D721Med (cell line): ENCODE data around the gene ARHGAP21.
"Not testable (repeated sequence)": the region's sequence is repeated elsewhere in the genome, so short reads cannot be mapped to it uniquely, and the experiment has no call there.

Source experiments
- DNase-seq: peaks from one replicate; pipeline ENCODE4 v3.0.0; 2011; ENCODE audit warnings: low spot score; ENCODE audit not compliant: insufficient read length
- FAIRE-seq: peaks from 2 replicates; lab custom pipeline; 2011; peaks lifted over from hg19 to GRCh38; lab: Jason Lieb, UNC
- TF ChIP-seq, protein P1 (sequence below): IDR thresholded peaks from 2 replicates; pipeline ENCODE4 v1.5.1; 2012; ENCODE audit warnings: mild to moderate bottlenecking, control low read depth; ENCODE audit not compliant: insufficient read depth; ENCODE audit errors: missing control alignments

ARHGAP21 gene

DNA sequence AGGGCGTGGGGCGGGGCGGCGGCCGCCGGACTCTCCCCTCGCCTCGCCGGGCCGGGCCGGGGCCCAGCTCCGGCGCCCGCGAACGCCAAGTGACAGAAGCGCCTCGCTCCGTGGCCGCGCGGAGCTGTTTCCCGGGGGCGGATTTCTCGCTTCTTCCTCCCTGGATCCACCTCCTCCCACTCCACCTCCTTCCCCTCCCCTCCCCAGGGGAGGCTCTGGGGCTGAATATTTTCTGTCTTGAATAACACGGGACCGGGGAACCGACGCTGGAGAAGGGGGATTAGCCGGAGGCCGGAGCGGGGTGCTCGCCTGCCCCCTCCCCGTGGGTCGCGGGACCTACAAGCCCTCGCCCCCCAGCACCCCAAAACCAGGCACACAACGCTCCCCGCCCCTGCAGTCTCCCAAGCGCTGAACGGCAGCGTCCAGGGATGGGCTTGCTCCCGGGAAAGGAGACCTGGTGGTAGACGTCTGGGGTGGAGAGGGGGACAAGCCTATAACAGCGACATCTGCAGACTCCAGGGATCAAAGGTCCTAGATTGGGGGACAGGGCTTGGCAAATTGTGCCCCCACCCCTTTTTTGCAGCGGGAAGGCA is at the start of gene ARHGAP21:
TSS of gene ARHGAP21 (minus strand) at position 100 of the 593 bp plus-strand sequence. CDS start 1,988 bp downstream, outside the sequence.
- no peak for FAIRE-seq
- DNase-seq, result no peak

DNA sequence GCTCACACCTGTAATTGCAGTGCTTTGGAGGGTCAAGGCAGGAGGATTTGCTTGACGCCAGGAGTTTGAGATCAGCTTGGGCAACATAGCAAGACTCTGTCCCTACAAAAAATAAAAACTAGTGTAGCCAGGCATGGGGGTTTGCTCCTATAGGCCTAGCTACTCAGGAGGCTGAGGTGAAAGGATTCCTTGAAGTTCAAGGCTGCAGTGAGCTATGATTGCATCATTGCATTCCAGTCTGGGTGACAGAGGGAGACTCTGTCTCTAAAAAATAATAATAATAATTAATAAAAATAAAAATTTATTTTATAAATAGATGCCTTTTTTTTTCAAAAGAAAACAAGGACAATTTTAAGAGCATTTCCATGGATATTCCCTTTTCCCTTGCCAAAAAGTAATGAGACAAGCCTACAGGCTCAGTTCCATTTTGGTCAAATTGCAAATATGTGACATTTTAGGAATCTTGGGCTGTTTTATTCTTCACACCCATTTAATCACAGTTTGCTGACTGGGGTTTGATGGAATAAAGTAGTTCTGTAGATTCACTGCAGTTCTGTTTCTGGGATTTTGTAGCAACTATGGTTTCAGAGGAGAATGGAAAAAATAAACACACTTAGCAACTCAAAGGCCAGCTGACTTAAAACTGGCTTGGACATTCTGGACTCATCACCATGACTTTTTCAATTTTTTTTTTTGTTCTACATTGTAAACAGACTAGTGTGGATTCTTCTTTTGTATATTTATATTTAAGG is 48.4 kb upstream of the ARHGAP21 start:
- FAIRE-seq (no peak), DNase-seq (no peak)
- TF ChIP-seq, protein P1, sequence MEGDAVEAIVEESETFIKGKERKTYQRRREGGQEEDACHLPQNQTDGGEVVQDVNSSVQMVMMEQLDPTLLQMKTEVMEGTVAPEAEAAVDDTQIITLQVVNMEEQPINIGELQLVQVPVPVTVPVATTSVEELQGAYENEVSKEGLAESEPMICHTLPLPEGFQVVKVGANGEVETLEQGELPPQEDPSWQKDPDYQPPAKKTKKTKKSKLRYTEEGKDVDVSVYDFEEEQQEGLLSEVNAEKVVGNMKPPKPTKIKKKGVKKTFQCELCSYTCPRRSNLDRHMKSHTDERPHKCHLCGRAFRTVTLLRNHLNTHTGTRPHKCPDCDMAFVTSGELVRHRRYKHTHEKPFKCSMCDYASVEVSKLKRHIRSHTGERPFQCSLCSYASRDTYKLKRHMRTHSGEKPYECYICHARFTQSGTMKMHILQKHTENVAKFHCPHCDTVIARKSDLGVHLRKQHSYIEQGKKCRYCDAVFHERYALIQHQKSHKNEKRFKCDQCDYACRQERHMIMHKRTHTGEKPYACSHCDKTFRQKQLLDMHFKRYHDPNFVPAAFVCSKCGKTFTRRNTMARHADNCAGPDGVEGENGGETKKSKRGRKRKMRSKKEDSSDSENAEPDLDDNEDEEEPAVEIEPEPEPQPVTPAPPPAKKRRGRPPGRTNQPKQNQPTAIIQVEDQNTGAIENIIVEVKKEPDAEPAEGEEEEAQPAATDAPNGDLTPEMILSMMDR, result no peak

More for the DNA sequence above, at the start of gene ARHGAP21:
- TF ChIP-seq, protein P1, result no peak

DNA sequence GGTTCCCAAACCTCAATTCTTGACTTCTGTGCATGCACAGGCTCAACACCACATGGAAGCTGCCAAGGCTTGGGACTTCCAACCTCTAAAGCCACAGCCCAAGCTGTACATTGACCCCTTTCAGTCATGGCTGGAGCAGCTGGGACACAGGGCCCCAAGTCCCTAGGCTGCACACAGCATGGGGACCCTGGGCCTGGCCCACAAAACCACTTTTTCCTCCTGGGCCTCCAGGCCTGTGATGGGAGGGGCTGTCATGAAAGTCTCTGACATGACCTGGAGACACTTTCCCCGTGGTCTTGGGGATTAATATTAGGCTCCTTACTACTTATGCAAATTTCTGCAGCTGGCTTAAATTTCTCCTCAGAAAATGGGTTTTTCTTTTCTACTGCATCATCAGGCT is 41.3 kb upstream of the ARHGAP21 start:
- not testable (repeated sequence) for DNase-seq, FAIRE-seq

DNA sequence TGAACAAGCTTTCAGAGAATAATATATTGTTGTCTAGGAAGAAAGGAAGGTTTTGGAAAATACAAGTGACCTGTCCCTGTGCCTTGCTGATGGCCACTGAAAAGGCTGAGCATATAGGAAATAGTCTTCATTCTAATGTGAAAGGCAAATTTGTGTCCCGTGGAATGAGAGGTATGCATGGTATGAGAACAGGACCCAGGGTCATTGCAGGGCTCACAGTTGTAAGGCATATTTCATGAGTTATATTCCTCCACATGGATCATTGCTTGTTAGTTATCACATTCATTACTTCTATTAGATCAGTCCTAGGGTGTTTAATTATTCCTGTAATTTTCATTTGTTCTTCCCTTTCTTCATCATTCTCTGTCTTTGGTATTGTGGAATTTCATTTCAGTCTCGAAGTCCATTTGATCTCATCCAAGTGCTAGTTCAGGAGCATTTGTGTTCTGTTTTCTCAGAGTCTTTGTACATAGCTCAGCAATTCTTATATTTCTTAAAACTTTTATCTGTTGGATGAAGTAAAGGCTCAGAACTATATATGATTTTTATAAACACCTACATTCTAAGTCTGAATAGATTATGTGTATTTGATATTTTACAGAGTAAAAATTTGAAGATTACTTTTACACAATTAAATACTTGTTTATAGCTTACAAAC is 39.4 kb upstream of the ARHGAP21 start:
- TF ChIP-seq, protein P1, result no peak
- DNase-seq (no peak), FAIRE-seq (no peak)

DNA sequence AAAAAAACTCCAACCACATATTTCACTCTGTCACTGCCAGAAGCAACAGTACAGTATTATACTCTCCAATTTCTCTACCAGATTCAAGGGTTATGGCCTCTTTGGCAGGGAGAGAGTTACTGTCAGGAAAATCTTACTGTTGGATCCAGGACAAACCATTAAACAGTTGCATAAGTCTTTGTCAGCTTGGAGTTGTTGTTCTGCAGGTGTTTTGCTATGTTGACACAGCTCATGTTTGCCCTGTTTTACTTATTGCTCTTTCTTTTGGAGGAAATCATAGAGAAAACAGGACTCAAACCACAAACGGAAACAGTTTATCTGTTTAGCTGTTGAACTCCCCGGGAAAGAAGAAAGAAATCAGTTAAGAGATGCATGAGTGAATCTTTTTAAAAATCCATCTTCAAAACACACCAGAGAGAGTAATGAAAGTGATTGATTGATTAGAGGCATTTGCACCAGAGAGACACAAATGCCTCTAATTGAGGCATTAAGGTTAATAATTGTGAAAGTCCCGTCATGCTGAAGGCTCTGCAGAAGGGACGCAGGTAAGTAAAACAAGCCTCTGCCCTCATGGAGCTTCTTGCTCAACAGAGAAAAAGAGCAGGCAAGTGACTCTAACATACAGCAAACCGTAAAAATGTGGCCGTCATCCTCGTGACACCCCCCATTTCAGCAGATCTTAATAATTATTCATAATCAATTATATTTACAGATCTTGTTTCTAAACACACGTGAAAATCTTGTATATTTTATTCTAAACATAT is 38.7 kb upstream of the ARHGAP21 start:
- TF ChIP-seq, protein P1, result no peak
- FAIRE-seq, result no peak

DNA sequence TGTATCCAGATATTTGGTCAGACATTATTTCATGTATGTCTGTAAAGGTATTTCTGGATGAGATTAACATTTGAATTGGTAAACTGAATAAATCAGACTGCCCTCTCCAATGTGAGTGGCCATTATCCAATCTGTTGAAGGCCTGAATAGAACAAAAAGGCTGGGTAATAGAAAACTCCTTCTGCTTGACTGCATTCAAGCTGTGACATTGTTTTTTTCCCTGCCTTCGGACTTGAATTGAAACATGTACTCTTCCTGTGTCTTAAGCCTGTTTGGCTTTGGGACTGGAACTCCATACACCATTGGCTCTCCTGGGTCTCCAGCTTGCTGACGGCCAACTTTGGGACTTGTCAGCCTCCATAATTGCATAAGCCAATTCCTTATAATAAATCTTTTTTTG is 36.0 kb upstream of the ARHGAP21 start:
- FAIRE-seq, result no peak
- DNase-seq, result no peak
- TF ChIP-seq, protein P1, result no peak

More for the DNA sequence above, 38.7 kb upstream of the ARHGAP21 start:
- no peak for DNase-seq

DNA sequence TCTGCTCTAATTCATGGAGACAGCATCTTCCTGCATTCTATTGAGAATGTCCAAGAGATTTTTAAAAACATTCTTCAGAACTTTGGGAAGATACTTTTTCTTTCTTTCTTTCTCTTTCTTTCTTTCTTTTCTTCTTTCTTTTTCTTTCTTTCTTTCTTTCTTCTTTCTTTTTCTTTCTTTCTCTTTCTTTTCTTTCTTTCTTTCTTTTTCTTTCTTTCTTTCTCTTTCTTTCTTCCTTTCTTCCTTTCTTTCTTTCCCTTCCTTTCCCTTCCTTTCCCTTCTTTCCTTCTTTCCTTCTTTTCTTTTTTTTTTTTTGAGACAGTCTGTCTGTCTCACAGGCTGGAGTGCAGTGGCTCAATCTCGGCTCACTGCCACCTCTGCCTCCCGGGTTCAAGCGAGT is 34.6 kb upstream of the ARHGAP21 start:
- DNase-seq, FAIRE-seq: not testable (repeated sequence)
